Metanephros (tissue), 1 donor: ENCODE data around the gene COQ9. TPM values are rescaled to one million over a fixed set of nuclear protein-coding genes. Genes with fewer than 3 reads are reported as not detected.

Source experiments
- total RNA-seq: library from RNA; depleted of rRNA; stranded (reverse); fragments of >200 nt; gene quantifications from one replicate; pipeline ENCODE4 v1.2.3, GENCODE V29; 2014

Gene COQ9, protein sequence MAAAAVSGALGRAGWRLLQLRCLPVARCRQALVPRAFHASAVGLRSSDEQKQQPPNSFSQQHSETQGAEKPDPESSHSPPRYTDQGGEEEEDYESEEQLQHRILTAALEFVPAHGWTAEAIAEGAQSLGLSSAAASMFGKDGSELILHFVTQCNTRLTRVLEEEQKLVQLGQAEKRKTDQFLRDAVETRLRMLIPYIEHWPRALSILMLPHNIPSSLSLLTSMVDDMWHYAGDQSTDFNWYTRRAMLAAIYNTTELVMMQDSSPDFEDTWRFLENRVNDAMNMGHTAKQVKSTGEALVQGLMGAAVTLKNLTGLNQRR
- 77.0 TPM for total RNA-seq

DNA sequence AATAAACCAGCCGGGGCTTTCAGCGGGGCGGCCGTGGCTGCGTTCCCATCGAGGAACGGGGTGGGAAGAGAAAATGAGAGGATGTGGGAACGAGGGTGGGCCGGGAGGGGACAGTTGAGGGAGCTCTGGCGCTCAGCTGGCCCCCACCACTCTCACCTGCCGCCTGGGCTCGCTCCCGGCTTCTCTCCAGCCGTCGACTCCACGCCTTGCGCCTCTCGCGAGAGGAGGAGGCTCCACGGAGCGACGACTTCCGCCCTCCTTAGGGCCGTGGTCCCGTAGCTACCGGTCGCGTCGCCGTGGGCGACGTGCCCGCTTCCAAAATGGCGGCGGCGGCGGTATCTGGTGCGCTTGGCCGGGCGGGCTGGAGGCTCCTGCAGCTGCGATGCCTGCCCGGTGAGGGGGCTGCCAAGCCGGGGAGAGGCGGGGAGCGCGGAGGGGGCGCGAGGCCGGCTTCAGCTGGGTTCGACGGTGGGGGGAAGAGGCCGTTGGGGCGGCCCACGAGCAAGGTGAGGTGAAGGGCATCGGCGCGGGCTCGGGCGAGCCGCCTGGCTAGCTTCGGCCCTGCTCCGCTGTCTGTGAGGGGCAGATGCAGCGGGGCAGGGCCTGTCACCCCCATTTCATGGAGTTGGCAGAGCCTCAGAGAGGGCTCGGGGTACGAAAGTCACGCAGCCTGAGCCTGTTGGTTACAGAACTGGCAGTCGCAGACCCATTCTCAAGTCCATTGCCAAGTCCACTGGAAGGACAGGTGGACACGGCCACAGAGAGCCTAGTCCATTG is at the start of gene COQ9, which contains the start of gene CIAPIN1:
Gene COQ9 (plus strand): TSS at position 294 of the 777 bp plus-strand sequence. CDS start 27 bp downstream, at position 321.
Gene CIAPIN1 (minus strand): TSS at position 200 of the 777 bp plus-strand sequence. CDS start 6,457 bp downstream, outside the sequence.

DNA sequence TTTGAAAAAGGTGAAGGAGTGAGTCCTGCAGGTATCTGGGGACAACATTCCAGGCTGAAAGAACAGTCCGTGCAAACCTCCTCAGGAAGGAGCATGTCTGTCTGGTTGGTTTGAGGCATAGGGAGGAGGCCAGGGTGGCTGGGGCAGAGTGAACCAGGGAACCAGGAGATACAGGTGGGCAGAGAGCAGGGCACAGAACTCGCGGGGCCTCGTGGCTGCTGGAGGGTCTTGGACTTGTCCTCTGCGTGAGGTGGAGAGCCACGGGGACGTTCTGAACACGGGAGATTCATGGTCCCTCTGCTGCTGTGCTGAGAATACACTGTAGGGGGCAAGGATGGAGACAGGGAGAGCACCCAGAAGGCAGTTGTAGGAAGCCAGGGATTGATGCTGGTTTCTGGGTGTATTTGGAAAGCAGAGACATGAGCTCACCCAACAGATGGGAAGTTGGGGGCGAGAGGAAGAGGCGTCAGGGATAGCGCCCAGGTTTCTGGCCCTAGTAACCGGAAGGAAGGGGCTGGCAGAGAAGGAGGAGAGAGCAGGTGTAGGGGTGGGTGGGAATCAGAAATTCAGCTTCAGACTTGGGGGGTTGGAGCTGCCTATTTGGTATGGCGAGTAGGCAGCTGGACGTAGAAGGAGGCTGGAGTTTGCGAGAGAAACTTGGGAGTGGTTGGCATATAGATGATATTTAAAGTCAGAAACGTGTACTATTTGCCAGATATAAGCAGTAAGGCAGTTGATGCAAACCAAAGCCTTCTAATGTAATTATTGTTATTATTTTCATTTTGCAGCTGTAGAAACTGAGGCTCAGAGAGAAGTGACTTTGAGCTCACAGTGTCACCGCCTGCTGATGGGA is 43.1 kb upstream of the COQ9 start, which contains the start of gene CCL17:
Gene CCL17 (plus strand): TSS at position 803 of the 853 bp plus-strand sequence. CDS start 9,166 bp downstream, outside the sequence.

DNA sequence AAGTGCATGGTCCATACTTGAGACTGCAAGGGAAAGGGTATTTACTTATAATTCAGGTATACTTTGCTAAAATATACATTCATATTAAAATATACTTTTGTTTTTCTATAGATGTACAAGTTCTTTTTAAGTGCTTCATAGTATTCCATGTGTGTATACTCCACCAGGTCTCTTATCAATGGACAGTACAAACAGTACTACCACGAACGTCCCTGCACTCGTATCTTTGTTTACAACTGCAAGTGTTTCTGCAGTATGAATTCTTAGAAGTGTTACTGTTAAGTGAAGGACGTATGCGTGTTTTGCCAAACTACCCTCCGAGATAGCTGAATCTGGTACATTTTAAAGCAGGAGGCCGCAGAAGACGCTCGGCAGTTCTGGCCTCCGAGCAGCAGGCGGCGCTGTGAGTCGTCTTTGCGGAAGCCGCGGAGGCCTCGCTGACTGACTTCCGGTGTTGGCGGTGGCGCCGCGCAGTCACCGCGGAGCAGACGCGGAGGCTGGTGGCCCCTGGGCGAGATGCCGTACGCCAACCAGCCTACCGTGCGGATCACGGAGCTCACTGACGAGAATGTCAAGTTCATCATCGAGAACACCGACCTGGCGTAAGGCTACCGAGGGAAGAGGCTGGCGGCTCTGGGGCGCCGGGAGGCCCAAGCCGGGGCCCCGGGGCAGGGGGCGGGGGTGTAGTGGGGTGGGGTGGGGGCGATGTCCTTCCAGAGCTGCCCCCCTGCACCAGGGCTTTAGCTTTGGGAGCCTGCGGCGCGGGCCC is 15.1 kb downstream of the COQ9 start, which contains the start of gene POLR2C:
Gene POLR2C (plus strand): TSS at position 471 of the 769 bp plus-strand sequence. CDS start 46 bp downstream, at position 517.

DNA sequence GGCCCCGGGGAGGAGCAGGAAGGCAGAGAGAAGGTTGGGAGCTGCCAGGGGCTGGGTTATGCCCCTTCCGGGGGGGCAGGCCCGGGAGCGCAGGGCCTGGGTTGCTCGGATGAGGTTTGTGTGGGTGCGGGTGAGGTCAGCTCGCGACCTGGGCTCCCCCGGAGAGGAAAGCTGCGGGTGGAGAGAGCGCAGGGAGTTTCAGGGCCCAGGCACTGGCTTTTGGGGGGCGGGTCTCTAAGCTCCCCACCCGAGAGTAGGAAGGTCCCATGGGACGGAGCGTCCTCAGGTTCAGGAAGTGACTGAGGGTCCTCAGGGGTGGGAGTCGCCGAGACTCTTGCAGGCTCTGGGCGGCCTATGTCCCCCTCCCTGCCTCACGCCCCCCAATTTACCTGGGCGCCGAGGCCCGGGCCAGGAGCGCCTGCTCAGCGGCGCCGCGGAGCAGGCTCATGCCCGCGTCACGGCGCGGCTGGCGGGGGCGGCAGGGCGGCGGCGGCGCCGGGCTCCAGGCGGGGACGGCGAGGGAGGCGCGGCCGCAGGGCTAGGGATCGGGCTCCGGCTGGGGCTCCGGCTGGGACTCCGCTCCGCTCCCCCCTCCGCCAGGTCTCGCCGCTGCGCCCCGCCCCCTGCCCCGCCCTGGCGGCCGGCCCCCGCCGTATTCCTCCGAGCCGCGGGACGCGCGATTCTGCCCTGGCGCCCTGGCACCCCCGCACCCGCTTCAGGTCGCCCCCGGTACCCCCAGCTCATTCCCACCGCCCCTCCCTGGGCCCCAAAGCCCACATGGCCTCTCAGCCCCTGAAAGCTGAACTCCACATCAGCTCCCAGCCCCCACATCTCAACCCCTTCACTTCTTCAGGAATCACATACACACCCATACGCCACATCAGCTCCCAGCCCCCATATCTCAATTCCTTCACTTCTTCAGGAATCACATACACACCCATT is 38.9 kb downstream of the COQ9 start, which contains the start of gene DOK4:
Gene DOK4 (minus strand): TSS at position 578 of the 942 bp plus-strand sequence. CDS start 6,986 bp downstream, outside the sequence.

Other genes with a start within 250 kb of the COQ9 start
- 46.1 TPM for gene ARL2BP, start 202.2 kb upstream of the COQ9 start, total RNA-seq
- gene PLLP, start 162.8 kb upstream of the COQ9 start, total RNA-seq = 14.1 TPM
- gene CCL22, start 88.7 kb upstream of the COQ9 start, total RNA-seq = not detected
- 30.6 TPM for gene CX3CL1, start 75.0 kb upstream of the COQ9 start, total RNA-seq
- 1.1 TPM for gene CCL17, start 42.7 kb upstream of the COQ9 start, total RNA-seq
- gene CIAPIN1, start 94 bp upstream of the COQ9 start, total RNA-seq = 47.7 TPM
- gene POLR2C, start 15.2 kb downstream of the COQ9 start, total RNA-seq = 91.0 TPM
- 25.6 TPM for gene DOK4, start 39.0 kb downstream of the COQ9 start, total RNA-seq
- gene CCDC102A, start 89.1 kb downstream of the COQ9 start, total RNA-seq = 15.4 TPM
- gene ADGRG5, start 95.2 kb downstream of the COQ9 start, total RNA-seq = 0.70 TPM
- gene ADGRG1, start 181.2 kb downstream of the COQ9 start, total RNA-seq = 66.2 TPM
- gene ADGRG3, start 220.8 kb downstream of the COQ9 start, total RNA-seq = 5.0 TPM
- 1.8 TPM for gene DRC7, start 247.3 kb downstream of the COQ9 start, total RNA-seq